ENCODE data around the gene MFRP.

The MFRP gene

GRCh38 chr11:119373059-119373920 is 26.8 kb upstream of the MFRP start:
- DNase-seq (ENCODE audit: low read depth) = no peak

GRCh38 chr11:119372260-119373058 is 26.0 kb upstream of the MFRP start:
- no peak for DNase-seq (ENCODE audit: low read depth)

- DNase-seq (ENCODE audit: low read depth) = peak; percentile 35
Measured at GRCh38 chr11:119371778-119372182, 25.3 kb upstream of the MFRP start.

- DNase-seq (ENCODE audit: low read depth) = no peak
Measured at GRCh38 chr11:119371067-119371601, 24.6 kb upstream of the MFRP start.

- DNase-seq (ENCODE audit: low read depth) = peak; percentile 30
Measured at GRCh38 chr11:119370486-119371046, 24.1 kb upstream of the MFRP start.

DNA sequence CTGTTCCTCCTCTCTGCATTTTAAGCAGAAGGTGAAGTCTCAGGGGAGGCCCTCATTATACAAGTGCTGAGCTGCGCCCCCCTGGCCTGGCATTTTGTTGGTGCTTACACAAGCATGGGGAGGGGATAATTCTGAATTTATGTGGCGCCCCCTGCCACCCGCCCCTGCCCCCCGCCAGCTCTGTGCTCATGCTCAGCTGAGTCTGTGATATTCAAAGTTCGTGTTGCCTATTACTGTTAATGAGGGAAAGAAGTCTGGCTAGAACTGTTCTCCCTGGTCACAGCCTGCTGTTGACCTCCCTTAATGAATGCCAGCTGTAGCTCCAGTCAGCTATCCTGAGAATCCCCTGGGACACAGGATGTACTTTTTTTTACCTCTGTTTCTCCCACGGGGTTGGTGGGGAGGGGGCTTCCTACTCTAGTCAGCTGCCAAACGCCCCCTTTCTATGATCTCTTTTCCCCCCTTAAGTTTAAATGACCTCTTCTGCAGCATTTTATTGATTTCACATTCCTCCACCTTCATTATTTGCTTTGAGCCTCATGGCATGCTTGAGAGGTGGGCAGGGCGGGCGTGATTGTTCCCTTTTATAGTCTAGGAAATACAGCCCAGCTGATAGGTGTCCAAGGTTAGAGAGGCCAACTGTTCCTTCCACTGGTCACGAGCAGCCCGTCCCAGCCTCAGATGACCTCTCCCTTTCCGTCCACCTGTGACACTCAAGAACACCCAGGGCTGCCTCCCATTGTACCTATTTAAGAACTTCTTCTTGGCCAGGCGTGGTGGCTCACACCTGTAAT is 22.8 kb upstream of the MFRP start:
- peak; percentile 30 for DNase-seq (ENCODE audit: low read depth)

DNA sequence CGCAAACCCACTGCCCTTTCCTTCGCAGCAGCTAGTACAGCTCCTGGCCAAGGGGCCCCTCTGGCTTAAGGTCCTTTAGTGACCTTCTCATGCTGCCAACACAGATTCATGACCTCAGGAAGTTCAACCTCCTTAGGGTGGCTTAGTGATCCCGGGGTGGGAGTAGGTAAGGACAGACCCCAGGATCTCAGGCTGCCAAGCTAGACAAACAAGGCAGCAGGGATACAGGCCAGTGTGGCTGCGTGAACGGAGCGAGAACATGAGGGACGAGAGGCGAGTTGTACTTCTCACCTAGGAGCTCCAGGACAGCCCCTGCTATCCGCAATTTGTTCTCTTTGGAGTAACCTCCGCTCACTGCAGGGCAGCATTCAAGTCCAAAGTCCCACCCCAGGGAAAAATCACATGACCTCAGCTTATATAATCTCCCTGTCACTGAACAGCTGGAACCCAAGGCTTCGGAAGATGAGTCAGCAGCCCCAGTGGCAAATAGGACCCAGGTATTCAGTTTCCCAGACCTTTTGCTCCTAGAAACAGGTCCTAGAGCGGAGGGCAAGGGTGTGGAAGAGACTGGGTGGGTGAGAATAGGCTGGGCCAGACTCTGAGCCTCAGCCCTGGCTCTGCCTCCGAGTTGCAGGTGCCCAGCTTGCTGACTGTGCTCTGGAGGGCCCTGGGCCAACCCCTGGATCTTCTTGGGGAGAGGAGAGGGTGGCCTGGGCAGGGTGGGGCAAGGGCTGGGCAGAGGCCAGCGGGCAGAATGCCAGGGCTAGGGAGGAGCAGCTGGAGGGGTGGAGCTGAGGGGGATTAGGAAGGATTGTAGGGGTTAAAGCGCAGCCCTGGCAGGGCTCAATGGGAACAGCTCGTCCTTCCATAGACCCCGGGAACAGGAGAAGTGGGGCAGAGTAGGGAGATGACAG is 21.9 kb upstream of the MFRP start:
- no peak for DNase-seq (ENCODE audit: low read depth)

DNA sequence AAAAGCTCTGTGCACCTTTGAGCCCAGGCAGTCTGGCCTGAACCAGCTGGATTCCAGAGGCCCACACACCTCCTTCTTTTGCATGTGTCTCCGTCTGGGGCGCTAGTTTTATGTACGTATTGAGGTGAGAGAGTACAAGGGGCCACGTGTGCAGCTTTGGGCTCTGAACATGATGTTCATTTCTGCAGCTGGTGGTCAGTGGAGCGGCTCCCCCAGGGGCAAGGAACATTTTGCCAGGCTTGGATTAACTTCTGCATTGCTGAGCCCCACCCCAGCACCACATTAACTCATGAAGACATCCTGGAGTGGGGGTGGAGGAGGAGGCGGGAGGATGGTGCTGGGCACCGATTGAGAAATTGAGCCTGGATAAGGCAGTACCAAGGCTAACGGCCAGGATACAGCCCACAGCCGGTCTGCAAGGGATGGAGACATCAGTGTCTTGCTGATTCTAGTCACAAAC is 21.2 kb upstream of the MFRP start:
- DNase-seq (ENCODE audit: low read depth) = no peak

DNA sequence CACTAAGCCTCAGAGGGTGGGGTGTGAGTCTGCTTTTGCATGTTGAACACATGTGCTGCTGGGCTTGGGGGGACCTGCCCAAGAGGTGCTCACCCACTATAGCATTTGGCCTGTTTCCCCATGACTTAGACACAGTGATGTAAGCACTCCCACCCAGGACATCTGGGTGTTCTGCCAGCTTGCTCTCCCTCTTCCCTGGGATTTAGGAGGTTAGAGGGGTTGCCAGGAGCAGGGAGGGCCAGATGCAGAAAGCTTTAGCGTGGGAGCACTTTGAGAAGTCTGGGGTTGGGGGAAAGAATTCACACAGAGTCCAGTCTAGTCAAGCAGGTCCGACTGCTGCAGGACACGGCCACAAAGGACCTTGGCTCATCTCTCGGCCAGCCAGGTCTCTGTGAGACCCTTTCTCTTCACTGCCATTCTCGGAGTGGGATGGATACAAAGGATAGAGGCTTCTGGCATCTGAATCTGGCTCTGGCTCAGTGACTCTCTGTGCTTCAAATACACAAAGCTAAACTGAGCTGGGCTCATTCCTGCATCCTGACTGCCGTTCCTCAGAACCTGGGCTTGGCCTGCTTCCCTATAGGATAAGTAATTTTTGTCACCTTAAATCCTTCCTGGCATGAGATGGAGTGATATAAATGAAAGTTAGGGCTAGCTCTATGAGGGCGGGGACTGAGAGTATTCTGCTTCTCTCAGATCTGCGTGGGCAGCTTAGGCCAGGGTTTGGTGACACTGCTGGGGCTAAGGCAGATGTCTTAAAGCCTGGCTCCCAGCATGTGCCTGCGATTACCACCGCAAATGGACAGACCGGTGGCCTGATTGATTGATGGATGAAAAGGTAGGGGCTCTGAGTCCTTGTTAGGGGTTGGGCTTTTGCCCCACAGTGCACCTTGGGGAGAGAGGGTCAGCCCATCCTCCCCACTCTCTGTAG is 20.4 kb upstream of the MFRP start:
- DNase-seq (ENCODE audit: low read depth) = no peak

DNA sequence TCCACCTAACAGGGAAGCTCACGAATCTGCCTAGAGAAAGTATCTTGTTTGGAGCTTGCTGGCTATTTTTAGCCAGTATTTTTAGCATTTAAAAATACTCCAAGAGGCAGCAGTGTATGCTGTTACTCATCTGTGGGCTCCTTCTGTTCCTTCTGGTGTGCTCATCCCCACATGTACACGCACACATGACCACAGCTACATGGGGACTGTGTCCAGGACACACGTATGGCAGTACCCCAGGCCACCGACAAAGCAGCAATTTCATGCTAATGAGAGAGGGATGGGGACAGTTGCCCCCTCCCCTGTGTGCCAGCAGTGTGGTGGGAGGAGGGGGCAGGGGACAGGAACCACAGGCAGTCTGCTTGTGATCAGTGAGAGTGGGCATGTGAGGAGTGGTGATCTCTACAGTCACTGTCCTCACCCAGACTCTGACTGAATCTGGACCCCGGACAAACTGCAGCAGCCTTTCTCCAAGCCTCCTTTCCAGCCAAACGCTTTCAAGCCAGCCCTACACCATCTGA is 18.6 kb upstream of the MFRP start:
- DNase-seq (ENCODE audit: low read depth) = no peak

GRCh38 chr11:119363851-119364590 is 17.5 kb upstream of the MFRP start:
- no peak for DNase-seq (ENCODE audit: low read depth)

DNA sequence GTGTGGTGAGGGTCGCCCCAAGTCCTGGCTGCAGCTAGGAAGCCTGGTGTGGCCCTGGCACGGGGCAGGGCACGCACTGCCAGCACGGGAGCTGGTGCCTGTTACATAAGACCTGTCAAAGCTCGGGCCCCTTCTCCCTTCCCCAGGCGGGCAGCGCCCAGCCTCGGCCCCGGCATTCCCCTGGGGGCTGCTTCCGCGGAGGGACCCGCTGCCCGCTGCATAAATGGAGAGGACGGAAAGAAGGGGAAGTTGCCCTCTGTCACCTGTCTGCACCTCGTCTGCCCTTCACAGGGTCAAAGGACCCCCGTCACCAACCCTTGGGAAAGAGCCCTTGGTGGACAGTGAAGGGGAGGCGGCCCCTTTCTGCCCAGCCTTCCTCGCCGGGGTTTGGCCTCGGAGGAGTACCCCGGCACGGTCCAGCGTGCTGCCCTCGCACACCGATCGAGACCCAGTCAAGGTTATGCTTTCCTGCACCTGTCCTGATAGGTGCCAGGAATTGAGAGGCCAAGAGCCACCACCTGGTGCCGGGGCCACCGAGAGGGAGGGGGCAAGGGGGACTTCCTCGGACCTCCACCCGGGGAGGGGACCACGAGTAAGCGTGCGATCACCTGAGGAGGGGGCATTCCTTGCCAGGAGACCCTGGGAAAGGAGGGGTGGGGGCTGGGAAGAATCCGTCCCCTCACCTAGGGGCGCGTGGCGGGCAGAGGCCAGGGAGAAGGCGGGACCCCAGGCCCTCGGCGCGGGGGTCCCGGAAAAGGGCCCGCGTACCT is 16.8 kb upstream of the MFRP start:
- no peak for DNase-seq (ENCODE audit: low read depth)

DNA sequence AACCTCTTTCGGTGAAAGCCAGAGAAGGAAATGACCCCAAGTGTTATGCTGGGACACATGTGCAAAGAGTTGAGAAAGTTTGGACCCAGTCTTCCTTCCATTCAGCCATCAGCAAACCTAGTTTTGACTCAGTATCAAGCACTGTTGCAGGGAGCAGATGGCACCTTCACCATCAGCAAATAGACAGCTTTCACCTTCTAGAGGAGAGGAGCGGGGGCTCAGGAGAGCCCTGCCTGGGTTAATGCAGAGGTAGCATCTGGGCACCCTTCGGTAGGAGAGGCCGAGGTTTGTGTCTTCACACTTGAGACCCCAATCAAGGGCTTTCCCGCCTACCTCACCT is 16.2 kb upstream of the MFRP start:
- no peak for DNase-seq (ENCODE audit: low read depth)

DNA sequence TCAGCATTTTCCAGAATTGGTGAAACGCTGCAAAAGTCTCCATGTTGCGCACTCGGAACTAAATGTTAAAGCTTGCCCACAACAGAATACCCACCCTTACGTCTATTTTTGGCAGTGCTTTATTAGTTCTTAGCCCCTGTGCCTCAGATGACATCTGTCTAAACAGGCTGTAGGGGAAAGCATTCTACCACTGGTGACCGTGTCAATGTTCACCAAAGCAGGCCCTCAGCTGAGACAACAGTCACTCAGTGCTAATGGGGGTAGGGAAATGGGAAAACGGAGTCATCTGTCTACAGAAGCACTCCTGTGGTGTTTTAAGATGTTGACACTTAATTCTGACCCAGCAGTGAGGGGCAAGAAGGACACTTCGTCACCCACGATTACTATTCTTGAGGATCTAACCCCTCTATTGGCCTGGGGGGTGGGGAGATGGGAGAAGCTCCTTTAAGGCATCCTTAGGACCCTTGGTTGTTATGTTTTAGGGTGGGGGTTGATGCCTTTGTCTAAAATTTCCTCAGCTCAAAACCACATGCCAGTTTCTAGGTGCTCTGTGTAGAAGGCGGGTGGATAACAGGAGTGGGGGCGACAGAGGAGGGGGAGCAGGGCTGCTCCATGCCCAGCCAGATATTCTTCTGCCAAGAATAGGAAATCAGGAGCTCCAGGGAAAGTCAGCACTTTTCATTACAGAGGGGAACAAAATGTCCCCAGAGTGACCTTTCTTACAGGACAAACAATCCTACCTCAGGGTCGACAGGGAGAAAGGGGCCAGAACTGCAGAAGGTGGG is 15.6 kb upstream of the MFRP start:
- DNase-seq (ENCODE audit: low read depth) = no peak

DNA sequence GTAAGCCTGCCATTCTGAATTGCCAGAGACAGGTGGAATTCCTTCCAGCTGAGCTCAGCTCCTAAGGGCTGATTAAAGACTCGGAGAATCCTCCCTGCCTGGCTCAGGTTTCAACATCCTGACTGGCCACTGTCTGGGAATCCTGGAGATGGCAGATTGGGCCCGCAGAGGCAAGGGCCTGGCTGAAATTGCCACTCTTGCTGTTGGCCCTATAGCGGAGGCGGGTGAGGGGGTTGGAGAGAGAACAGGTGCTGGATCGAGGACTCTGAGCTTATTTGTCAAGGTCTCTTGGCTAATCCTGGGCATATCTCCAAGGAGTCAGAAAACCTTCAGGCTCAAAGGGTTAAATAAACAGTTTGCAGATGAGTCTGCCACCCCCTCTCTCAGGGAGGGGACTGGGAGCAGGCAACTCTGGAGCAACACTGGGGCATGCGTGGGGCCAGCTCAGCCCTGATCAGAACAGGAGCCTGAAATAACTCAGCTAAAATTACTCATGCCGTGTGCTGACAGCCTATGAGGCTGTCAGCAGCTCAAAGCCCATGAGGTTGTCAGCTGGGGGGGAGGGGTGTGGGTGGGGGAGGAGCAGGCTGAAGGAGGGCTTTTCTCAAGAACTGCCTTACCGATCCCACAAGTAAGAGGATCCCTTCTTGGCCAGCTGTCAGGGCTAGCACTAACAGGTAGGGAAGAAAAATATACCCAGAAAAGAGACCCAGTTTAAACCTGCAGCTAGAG is 14.7 kb upstream of the MFRP start:
- peak; percentile 60 for DNase-seq (ENCODE audit: low read depth)
